ENCODE data around the gene ENTREP3.

ENTREP3 gene

DNA sequence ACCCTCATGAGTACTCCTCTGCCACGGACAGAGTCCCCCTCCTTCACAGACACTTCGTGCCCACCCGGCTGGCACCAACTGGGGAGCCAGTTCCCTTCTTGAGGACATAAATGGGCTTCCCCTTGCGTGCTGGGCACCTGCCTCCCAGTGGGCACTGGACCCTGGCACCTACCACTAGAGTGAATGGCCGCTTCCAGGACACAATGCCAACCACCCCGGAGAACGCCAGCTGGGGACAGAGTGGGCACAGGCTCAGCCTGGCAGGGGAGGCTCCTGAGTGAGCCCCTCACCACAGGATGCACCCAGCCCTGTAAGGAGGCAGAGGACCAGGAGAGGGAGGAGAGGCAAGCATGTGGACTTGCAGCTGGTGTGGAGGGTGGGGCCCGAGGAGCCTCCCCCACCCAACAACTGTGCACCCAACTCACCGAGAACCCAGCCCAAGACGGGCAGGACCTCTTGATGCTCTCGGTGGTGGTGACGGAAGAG lies 1.0 kb downstream of the ENTREP3 start:
- H3K27me3 ChIP-seq: no peaks in the 10 kb centered on the region
- peaks cover 5% of the 10 kb centered on the region; the same call in 1 of the 2 replicates for H3K4me1 ChIP-seq
- DNase-seq: no peak
- TF ChIP-seq, protein P1, sequence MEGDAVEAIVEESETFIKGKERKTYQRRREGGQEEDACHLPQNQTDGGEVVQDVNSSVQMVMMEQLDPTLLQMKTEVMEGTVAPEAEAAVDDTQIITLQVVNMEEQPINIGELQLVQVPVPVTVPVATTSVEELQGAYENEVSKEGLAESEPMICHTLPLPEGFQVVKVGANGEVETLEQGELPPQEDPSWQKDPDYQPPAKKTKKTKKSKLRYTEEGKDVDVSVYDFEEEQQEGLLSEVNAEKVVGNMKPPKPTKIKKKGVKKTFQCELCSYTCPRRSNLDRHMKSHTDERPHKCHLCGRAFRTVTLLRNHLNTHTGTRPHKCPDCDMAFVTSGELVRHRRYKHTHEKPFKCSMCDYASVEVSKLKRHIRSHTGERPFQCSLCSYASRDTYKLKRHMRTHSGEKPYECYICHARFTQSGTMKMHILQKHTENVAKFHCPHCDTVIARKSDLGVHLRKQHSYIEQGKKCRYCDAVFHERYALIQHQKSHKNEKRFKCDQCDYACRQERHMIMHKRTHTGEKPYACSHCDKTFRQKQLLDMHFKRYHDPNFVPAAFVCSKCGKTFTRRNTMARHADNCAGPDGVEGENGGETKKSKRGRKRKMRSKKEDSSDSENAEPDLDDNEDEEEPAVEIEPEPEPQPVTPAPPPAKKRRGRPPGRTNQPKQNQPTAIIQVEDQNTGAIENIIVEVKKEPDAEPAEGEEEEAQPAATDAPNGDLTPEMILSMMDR (IDR thresholded peaks at IDR 0.05; ENCODE audit: low read depth, low read length): no peak
- H3K9me3 ChIP-seq: no peaks in the 10 kb centered on the region
- H3K36me3 ChIP-seq: peaks cover 5% of the 10 kb centered on the region; the same call in 1 of the 2 replicates
- peak overlapping the region; percentile 85 for H3K4me3 ChIP-seq (ENCODE audit: low read depth, low read length)

- peaks cover 5% of the 10 kb centered on the region; the same call in 1 of the 2 replicates for H3K4me1 ChIP-seq
- peaks cover 5% of the 10 kb centered on the region; the same call in 1 of the 2 replicates for H3K36me3 ChIP-seq
- H3K9me3 ChIP-seq: no peaks in the 10 kb centered on the region
- peak overlapping the region; percentile 85 for H3K4me3 ChIP-seq (ENCODE audit: low read depth, low read length)
- no peak for DNase-seq
- H3K27me3 ChIP-seq: no peaks in the 10 kb centered on the region
- TF ChIP-seq, protein P1 (IDR thresholded peaks at IDR 0.05; ENCODE audit: low read depth, low read length): no peak
Measured at GRCh38 chr1:155253797-155254196, 1.5 kb downstream of the ENTREP3 start.

DNA sequence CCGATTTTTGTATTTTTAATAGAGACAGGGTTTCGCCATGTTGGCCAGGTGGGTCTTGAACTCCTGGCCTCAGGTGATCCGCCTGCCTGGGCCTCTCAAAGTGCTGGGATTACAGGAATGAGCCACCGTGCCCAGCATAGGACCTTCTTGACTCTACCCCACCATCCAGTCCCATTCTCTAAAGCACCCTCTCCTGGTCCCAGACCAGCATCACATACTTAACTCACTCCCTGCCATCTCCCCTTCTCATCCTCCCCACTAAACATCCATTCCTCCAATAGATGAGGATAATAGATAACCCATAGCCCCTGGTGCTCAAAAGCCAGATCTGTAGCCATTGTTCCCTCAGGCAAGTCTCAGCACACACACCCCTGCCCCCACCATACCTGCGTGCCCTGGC lies 2.1 kb downstream of the ENTREP3 start:
- TF ChIP-seq, protein P1 (IDR thresholded peaks at IDR 0.05; ENCODE audit: low read depth, low read length): peak; percentile 26
- Histone ChIP-seq H3K36me3 (no peaks in the 10 kb centered on the region; the same call in none of the 2 replicates), H3K4me3 (ENCODE audit: low read depth, low read length) (peak overlapping the region; percentile 85), H3K9me3 (no peaks in the 10 kb centered on the region), H3K27me3 (no peaks in the 10 kb centered on the region), H3K4me1 (peaks cover 9% of the 10 kb centered on the region)
- no peak for DNase-seq

DNA sequence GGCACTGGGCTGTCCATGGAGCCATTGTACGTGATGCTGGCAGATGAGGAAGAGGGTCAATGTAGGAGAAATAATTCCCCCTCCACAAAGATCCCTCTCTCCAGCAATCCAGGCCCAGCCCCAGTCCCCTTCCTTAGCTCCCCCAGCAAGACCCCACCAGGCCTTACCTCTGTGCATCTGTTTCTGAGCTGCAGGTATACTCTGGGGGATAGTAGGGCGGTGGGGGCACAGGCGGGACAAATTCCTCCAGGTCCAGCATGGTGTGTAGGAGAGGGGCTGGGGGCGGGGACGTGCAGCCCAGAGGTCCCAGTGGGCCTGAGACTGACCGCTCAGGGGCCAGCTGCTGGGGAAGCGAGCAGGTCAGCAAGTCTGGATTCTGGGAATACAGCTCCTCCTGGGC lies 3.7 kb downstream of the ENTREP3 start:
- no peak for DNase-seq
- Histone ChIP-seq H3K36me3 (no peaks in the 10 kb centered on the region; the same call in none of the 2 replicates), H3K9me3 (no peaks in the 10 kb centered on the region), H3K27me3 (no peaks in the 10 kb centered on the region), H3K4me3 (ENCODE audit: low read depth, low read length) (no peak overlapping the region), H3K4me1 (peaks cover 14% of the 10 kb centered on the region)
- TF ChIP-seq, protein P1 (IDR thresholded peaks at IDR 0.05; ENCODE audit: low read depth, low read length): no peak

DNA sequence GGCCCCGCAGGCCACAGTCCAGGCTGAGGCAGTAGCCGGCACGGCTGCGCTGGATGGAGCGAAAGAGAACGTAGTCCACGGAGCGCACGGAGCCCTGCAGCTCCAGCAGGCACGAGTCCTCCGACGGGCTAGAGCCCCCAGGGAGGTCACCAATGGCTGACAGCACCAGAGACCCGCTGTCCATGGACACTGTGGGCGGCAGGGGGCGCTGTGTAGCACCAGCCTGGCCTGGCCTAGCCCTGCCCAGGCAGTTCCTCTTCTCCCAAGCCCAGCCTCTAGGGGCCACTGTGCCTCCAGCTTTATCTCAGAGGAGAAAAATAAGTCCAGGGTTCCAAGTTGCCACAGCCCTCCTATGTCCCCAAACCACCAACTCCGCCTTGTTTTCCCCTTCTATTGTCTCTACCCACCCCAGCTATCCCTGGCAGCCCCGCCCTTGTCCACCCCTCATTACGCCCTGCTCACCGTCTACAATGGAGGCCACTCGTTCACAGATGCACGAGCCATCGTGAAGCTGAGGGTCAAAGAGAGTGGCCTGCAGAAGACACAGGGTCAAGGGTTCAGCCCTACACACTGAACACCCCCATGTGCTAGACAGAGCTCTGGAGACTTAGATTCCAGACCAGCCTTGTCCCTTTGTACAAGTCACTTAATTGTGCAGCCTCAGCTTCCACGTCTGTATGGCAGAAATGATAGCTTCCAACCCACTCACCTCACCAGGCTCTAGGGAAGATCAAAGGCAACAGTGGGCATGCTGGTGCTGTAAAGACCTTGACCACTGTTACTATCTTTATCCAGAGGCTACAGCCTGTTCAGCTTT lies 4.4 kb downstream of the ENTREP3 start:
- Histone ChIP-seq H3K27me3 (no peaks in the 10 kb centered on the region), H3K4me3 (ENCODE audit: low read depth, low read length) (peak overlapping the region; percentile 60), H3K9me3 (no peaks in the 10 kb centered on the region), H3K4me1 (peaks cover 14% of the 10 kb centered on the region), H3K36me3 (no peaks in the 10 kb centered on the region; the same call in none of the 2 replicates)
- TF ChIP-seq, protein P1 (IDR thresholded peaks at IDR 0.05; ENCODE audit: low read depth, low read length): peak; percentile 100
- DNase-seq: peak; percentile 98

GRCh38 chr1:155250246-155250632 lies 5.0 kb downstream of the ENTREP3 start:
- peak overlapping the region; percentile 60 for H3K4me3 ChIP-seq (ENCODE audit: low read depth, low read length)
- TF ChIP-seq, protein P1 (IDR thresholded peaks at IDR 0.05; ENCODE audit: low read depth, low read length): no peak
- no peaks in the 10 kb centered on the region for H3K27me3 ChIP-seq
- peaks cover 14% of the 10 kb centered on the region for H3K4me1 ChIP-seq
- DNase-seq: no peak
- no peaks in the 10 kb centered on the region; the same call in none of the 2 replicates for H3K36me3 ChIP-seq
- H3K9me3 ChIP-seq: no peaks in the 10 kb centered on the region
